Sigmoid colon (tissue), 4 donors: ENCODE results near the gene GPR173.

Source experiments
- EP300 ChIP-seq, 4 donors: sonication (generic); formaldehyde crosslinking; IDR thresholded peaks; one replicate each; pipeline ENCODE4 v1.6.1; 2017; ENCODE audit warnings: antibody characterized with exemption in 4 of 4
- POLR2AphosphoS5 ChIP-seq, 4 donors: sonication (generic); formaldehyde crosslinking; IDR thresholded peaks; one replicate each; pipeline ENCODE4 v1.6.1; 2017; ENCODE audit warnings: antibody characterized with exemption in 4 of 4

- TF ChIP-seq POLR2AphosphoS5 (IDR thresholded peaks at IDR 0.05) (no peak), EP300 (IDR thresholded peaks at IDR 0.05) (no peak)
Observed at GRCh38 chrX:53000447-53001135, 48.0 kb upstream of the GPR173 start.
